IMR-90 (cell line): ENCODE measurements around the gene DSC2.

Experiments
- BHLHE40 ChIP-seq: fragments of 150-350 bp; IDR thresholded peaks from 2 replicates; pipeline ENCODE4 v1.6.1; 2016; ENCODE audit warnings: mild to moderate bottlenecking, low read depth, low read length
- CEBPB ChIP-seq: IDR thresholded peaks from 2 replicates; pipeline ENCODE4 v1.6.1; 2012; ENCODE audit warnings: low read depth, low read length, improper control_type of control experiment
- CHD1 ChIP-seq: IDR thresholded peaks from 2 replicates; pipeline ENCODE4 v1.6.1; 2012; ENCODE audit warnings: low read depth, low read length, improper control_type of control experiment
- MAFK ChIP-seq: IDR thresholded peaks from 2 replicates; pipeline ENCODE4 v1.6.1; 2012; ENCODE audit warnings: low read depth, low read length, improper control_type of control experiment
- MAZ ChIP-seq: IDR thresholded peaks from 2 replicates; pipeline ENCODE4 v1.6.1; 2012; ENCODE audit warnings: low read depth, mild to moderate bottlenecking, low read length, improper control_type of control experiment, moderate library complexity, borderline replicate concordance
- MXI1 ChIP-seq: IDR thresholded peaks from 2 replicates; pipeline ENCODE4 v1.6.1; 2012; ENCODE audit warnings: low read depth, mild to moderate bottlenecking, low read length, moderate library complexity, borderline replicate concordance
- POLR2A ChIP-seq: IDR thresholded peaks from 2 replicates; pipeline ENCODE4 v1.6.1; 2012; ENCODE audit warnings: mild to moderate bottlenecking, low read depth, low read length
- RAD21 ChIP-seq: IDR thresholded peaks from 2 replicates; pipeline ENCODE4 v1.6.1; 2012; ENCODE audit warnings: low read length, improper control_type of control experiment
- RFX5 ChIP-seq: IDR thresholded peaks from 2 replicates; pipeline ENCODE4 v1.8.0; 2012; ENCODE audit warnings: low read depth, mild to moderate bottlenecking, low read length, moderate library complexity
- TF ChIP-seq, protein P1 (sequence below): conservative IDR thresholded peaks from 2 replicates; pipeline ENCODE4 v1.5.1; 2012; ENCODE audit warnings: mild to moderate bottlenecking, low read depth, low read length, improper control_type of control experiment
- TF ChIP-seq, protein P2 (sequence below): fragments of 150-350 bp; IDR thresholded peaks from 2 replicates; pipeline ENCODE4 v1.6.1; 2017; ENCODE audit warnings: mild to moderate bottlenecking, antibody characterized with exemption, low read length, low read depth

DNA sequence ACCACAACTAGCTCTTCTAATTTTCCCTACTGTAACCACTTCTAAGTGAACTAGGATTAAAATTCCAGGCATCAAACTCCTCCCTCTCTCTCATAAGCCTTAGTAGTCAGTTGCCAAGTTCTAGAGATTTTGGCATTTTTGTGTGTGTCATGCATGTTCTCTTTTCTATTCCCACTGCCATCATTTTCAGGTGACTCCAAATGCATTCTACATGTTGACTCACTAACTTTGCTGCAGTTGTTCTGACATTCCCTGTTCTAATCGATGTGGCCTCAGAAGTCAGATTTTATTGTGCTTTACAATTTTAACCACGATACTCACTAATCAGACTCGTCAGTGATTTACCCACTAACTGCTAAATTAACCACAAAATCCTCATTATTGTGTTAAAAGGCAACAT, 47.1 kb upstream of the DSC2 start:
- TF ChIP-seq, protein P1, sequence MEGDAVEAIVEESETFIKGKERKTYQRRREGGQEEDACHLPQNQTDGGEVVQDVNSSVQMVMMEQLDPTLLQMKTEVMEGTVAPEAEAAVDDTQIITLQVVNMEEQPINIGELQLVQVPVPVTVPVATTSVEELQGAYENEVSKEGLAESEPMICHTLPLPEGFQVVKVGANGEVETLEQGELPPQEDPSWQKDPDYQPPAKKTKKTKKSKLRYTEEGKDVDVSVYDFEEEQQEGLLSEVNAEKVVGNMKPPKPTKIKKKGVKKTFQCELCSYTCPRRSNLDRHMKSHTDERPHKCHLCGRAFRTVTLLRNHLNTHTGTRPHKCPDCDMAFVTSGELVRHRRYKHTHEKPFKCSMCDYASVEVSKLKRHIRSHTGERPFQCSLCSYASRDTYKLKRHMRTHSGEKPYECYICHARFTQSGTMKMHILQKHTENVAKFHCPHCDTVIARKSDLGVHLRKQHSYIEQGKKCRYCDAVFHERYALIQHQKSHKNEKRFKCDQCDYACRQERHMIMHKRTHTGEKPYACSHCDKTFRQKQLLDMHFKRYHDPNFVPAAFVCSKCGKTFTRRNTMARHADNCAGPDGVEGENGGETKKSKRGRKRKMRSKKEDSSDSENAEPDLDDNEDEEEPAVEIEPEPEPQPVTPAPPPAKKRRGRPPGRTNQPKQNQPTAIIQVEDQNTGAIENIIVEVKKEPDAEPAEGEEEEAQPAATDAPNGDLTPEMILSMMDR: no peak
- TF ChIP-seq CHD1: no peak
- no peak for TF ChIP-seq MXI1
- TF ChIP-seq RAD21: no peak
- no peak for TF ChIP-seq RFX5
- TF ChIP-seq CEBPB: no peak
- TF ChIP-seq POLR2A: no peak
- TF ChIP-seq MAFK: no peak
- TF ChIP-seq MAZ: no peak
- TF ChIP-seq, protein P2, sequence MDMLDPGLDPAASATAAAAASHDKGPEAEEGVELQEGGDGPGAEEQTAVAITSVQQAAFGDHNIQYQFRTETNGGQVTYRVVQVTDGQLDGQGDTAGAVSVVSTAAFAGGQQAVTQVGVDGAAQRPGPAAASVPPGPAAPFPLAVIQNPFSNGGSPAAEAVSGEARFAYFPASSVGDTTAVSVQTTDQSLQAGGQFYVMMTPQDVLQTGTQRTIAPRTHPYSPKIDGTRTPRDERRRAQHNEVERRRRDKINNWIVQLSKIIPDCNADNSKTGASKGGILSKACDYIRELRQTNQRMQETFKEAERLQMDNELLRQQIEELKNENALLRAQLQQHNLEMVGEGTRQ: no peak
- TF ChIP-seq BHLHE40: no peak
